WI38 (cell line): Measurements from ENCODE around the gene PGF.

Experiments
- H3K4me3 ChIP-seq: 2 replicates; pipeline ENCODE4 v1.5.1; 2011; ENCODE audit warnings: low read depth, mild to moderate bottlenecking, control low read depth, low read length
- TF ChIP-seq, protein P1 (sequence below): IDR thresholded peaks from 2 replicates; pipeline ENCODE4 v1.5.1; 2012; ENCODE audit warnings: low read depth, mild to moderate bottlenecking, control low read depth, low read length

PGF gene

DNA sequence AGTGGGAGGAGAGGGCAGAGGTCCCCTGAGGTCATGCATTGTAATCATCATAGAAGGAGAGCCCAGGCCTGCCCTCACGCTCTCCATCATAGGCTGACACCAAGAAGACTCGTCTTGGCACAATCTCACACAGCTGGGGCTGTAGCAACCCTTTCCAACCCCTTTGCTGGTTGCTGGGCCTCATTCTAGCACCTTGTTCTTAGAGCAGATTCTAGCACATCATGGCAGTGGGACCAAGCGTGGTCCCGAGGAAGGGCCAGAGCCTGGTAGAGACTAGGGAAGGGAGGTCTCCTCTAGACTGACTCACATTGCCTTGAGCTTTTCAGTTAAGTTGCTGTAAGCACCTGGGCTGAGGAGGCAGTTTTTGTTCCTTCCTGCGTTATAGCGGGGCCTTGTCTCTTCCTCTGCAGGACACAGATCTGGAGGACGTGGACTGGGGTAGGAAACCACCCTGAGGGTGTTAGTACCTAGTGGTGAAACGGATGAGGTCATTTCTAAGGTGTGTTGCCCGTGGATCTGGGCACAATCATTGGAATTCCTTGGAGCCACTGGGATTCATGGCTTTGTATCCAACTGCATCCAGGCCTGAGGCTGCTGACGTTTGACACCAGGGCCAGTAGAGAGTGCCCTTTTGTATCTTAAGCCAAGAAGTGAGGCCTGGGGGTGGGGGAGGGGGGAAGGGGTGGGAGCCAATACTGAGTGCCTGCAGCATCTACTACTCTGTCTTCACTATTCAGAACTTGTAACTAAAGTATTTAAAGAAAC is 52.3 kb downstream of the PGF start:
- H3K4me3 ChIP-seq, result no peak overlapping the region
- TF ChIP-seq, protein P1, sequence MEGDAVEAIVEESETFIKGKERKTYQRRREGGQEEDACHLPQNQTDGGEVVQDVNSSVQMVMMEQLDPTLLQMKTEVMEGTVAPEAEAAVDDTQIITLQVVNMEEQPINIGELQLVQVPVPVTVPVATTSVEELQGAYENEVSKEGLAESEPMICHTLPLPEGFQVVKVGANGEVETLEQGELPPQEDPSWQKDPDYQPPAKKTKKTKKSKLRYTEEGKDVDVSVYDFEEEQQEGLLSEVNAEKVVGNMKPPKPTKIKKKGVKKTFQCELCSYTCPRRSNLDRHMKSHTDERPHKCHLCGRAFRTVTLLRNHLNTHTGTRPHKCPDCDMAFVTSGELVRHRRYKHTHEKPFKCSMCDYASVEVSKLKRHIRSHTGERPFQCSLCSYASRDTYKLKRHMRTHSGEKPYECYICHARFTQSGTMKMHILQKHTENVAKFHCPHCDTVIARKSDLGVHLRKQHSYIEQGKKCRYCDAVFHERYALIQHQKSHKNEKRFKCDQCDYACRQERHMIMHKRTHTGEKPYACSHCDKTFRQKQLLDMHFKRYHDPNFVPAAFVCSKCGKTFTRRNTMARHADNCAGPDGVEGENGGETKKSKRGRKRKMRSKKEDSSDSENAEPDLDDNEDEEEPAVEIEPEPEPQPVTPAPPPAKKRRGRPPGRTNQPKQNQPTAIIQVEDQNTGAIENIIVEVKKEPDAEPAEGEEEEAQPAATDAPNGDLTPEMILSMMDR, result no peak

DNA sequence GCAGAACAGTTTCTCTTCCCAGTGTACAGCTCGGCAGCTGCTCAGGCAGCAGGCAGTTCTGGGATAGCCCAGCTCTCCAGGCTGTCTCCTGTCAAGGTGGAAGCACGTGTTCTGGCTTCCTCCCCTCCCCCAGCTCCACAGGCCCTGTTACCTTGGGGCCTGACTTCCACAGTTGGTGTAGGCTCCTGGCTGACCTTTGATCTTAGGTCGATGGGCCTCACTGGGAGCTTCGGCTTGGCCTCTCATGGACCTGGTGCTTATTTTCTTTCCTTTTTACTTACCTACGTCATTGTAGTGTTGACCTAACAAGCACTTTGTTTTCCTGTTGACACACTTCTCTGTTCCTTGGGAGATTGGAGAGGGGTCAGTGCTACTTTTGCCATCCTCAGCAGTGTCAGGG is 56.7 kb downstream of the PGF start:
- no peak overlapping the region for H3K4me3 ChIP-seq
- TF ChIP-seq, protein P1, result no peak

DNA sequence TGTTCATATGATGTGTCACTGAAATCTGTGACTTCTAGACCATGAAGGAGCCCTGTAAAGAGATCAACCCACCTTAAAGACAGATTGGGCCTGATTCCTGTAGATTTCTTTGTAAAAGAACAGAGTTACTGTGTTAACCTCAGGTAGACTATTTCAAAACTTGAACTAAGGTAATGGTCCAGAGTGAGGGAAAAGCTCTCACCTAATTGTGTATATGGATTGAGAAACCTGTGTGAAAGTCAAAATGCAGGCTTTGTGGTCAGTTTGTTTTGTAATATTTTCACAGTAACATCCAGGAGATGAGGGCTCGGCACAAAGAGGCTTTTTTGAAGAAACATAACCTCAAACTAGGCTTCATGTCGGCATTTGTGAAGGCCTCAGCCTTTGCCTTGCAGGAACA is 57.3 kb downstream of the PGF start:
- TF ChIP-seq, protein P1, result no peak

DNA sequence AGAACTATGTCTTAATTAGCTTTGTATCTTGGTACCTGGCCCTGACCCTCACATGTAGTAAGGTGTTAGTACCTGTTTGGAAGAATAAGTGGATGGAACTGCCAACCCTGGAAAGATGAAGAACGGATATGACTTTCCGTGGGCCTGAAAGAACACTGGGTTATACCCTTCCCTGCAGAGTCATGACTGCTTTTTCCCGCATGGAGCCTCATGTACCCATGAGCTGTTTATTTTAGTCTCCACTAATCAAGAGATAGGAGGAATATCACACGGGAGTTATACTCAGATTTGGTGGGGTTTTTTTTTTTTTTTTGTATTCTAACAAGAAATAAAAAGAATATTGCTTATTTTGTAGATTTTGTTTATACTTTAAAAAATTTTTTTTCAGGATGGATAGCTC is 57.8 kb downstream of the PGF start:
- H3K4me3 ChIP-seq, result no peak overlapping the region
- TF ChIP-seq, protein P1, result no peak

More for the DNA sequence above, 57.3 kb downstream of the PGF start:
- no peak overlapping the region for H3K4me3 ChIP-seq

DNA sequence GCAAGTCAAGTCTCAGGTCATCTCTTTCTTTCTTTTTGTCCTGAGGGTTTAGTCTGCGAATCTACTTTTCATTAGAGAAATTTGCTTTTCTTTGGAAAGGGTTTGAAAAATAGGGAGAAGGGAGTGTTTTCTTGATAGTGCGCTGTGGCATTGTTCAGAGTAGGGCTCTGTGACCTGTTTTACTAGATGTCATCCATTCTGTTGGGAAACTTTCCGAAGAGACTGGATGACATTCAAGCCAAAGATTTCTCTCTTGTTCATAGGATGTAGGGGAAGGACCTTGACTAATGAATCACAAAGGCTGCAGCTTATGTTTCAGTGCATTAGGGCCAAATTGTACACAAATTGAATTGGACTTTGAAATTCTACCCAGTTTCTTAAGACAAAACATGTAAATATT is 59.0 kb downstream of the PGF start:
- TF ChIP-seq, protein P1, result no peak
- H3K4me3 ChIP-seq, result no peak overlapping the region

DNA sequence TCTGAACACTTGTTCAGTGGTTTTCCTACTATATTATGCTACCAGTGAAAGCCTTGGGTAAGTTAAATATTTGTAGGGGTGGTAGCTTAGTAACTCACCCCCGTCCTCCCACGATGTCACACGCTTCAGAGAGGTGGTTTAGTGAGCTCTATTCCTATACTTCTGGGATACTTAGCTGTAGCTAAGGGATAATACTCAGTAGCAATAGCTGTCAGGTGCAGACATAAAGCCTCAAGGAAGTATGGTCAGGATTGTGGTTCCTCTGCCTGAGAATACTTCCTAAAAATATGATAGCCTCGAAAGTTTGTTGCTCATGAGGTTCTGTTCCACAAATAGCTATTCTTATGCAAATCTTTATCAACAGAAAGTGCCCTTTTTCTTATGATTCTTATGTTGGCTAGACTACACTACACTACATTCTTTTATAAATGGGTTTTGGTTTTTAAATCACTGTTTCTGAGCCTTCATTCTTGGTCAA is 61.7 kb downstream of the PGF start:
- TF ChIP-seq, protein P1, result no peak
- no peak overlapping the region for H3K4me3 ChIP-seq

DNA sequence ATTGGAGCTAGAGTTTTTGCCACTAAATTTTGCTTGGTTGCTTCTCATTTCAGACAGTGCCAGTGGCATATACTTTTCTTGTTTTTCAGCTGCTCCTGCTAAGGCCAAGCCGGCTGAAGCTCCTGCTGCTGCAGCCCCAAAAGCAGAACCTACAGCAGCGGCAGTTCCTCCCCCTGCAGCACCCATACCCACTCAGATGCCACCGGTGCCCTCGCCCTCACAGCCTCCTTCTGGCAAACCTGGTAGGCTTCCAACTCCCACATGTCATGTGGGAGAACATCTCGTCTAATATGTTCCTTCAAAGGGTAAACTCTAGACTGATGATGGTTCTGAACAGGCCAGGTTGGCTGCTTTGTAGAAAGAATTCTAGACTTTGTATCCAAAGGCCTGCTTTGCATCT is 62.7 kb downstream of the PGF start:
- no peak overlapping the region for H3K4me3 ChIP-seq
- TF ChIP-seq, protein P1, result no peak
